IPS-15b (cell line): ENCODE data around the gene NRP1.
"Not testable (repeated sequence)": the region's sequence is repeated elsewhere in the genome, so short reads cannot be mapped to it uniquely, and the experiment has no call there.

Source experiments
- H3K27me3 ChIP-seq: one replicate; pipeline ENCODE4 v1.6.1; 2013; ENCODE audit warnings: low read length; ENCODE audit not compliant: control insufficient read depth, insufficient read depth
- H3K36me3 ChIP-seq: one replicate; pipeline ENCODE4 v1.6.1; 2013; ENCODE audit warnings: low read length; ENCODE audit not compliant: control insufficient read depth, insufficient read depth
- H3K4me1 ChIP-seq: one replicate; pipeline ENCODE4 v1.6.1; 2013; ENCODE audit warnings: mild to moderate bottlenecking, low read length; ENCODE audit not compliant: control insufficient read depth, insufficient read depth
- H3K4me3 ChIP-seq: one replicate; pipeline ENCODE4 v1.5.1; 2013; ENCODE audit warnings: low read depth, low read length
- H3K9ac ChIP-seq: one replicate; pipeline ENCODE4 v1.6.1; 2013; ENCODE audit warnings: low read depth, mild to moderate bottlenecking, low read length
- H3K9me3 ChIP-seq: one replicate; pipeline ENCODE4 v1.6.1; 2013; ENCODE audit warnings: mild to moderate bottlenecking, low read length; ENCODE audit not compliant: control insufficient read depth, insufficient read depth

Gene NRP1

DNA sequence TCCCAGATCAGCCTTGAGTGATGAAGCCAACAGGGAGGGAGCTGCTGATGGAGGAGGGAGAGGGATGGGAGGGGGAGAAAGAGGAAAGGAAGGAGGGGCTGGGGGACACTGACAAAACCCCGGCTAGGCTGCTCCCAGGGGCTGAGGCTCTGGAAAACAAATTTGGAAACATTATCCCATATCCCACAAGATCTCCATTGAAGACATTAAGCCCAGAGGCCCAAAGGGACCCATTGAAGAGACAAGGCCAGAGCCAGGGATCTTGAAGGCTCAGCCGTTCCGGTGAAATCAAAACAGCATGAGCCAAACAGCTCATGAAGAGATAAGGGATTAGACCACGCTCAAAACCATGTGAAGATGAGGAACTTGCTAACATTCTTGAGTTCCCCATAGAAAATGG lies 192.2 kb downstream of the NRP1 start:
- Histone ChIP-seq H3K9me3 (no peaks in the 10 kb centered on the region), H3K9ac (no peak overlapping the region), H3K36me3 (no peaks in the 10 kb centered on the region), H3K4me3 (no peak overlapping the region), H3K4me1 (no peaks in the 10 kb centered on the region), H3K27me3 (no peaks in the 10 kb centered on the region)

DNA sequence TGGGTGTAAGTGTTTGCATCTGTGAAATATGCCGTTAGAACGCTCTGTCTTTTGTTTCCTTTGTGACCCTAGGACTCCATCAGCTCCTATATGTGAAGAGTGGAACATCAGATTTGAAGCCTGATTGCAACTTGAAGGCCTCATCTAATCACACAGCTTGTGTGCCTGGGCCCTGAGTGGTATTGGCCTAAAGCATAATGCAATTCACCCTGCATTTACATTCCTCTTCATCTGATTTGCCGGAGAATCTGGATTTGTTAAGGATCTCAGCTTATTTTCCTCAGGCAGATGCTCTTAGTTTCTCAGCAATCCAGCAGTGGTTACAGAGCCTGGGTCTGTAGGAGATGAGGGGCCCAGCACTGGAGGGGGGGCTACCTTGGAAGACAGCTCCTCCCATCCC lies 193.2 kb downstream of the NRP1 start:
- no peak overlapping the region for H3K9ac ChIP-seq
- H3K9me3 ChIP-seq, result no peaks in the 10 kb centered on the region
- no peak overlapping the region for H3K4me3 ChIP-seq
- H3K4me1 ChIP-seq, result no peaks in the 10 kb centered on the region
- H3K36me3 ChIP-seq, result no peaks in the 10 kb centered on the region
- H3K27me3 ChIP-seq, result no peaks in the 10 kb centered on the region

- H3K27me3 ChIP-seq, result no peaks in the 10 kb centered on the region
- H3K9ac ChIP-seq, result no peak overlapping the region
- H3K4me3 ChIP-seq, result no peak overlapping the region
Observed at GRCh38 chr10:33139181-33139646, 195.3 kb downstream of the NRP1 start.

DNA sequence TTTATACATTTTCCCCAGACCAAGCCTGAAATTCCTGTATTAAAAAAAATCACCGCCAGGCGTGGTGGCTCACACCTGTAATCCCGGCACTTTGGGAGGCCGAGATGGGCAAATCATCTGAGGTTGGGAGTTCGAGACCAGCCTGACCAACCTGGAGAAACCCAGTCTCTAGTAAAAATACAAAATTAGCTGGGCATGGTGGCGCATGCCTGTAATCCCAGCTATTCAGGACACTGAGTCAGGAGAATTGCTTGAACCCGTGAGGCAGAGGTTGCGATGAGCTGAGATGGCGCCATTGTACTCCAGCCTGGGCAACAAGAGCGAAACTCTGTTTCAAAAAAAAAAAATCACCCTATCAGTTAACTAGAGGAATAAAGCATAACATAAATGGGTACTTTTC lies 195.8 kb downstream of the NRP1 start:
- H3K4me1 ChIP-seq, H3K9ac ChIP-seq, H3K4me3 ChIP-seq, H3K9me3 ChIP-seq, H3K27me3 ChIP-seq, H3K36me3 ChIP-seq: not testable (repeated sequence)

More at GRCh38 chr10:33139181-33139646, 195.3 kb downstream of the NRP1 start:
- Histone ChIP-seq H3K36me3 (no peaks in the 10 kb centered on the region), H3K4me1 (no peaks in the 10 kb centered on the region), H3K9me3 (no peaks in the 10 kb centered on the region)

GRCh38 chr10:33137356-33138005 lies 197.0 kb downstream of the NRP1 start:
- no peaks in the 10 kb centered on the region for H3K27me3 ChIP-seq

DNA sequence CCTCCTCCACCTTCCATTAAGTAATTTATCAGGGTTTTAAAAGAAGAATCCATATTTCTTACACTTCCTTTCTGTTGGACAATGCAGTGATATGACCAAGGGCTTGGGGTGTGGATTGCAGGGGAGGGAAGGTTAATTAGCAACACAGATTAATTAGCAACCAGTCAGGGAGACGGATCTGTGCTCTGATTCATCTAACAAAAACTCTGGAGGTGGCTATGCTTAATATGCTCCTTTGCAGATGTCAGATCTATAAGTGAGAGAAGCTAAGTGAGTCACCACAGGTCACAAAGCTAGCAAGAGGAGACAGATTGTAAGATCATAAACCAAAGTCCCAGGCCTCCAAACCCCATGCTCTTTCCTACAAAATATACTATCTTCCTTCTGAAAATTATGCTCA lies 197.7 kb downstream of the NRP1 start:
- Histone ChIP-seq H3K4me3 (no peak overlapping the region), H3K9me3 (no peaks in the 10 kb centered on the region), H3K9ac (no peak overlapping the region), H3K27me3 (no peaks in the 10 kb centered on the region), H3K36me3 (no peaks in the 10 kb centered on the region), H3K4me1 (no peaks in the 10 kb centered on the region)

More at GRCh38 chr10:33137356-33138005, 197.0 kb downstream of the NRP1 start:
- Histone ChIP-seq H3K4me3 (no peak overlapping the region), H3K9ac (no peak overlapping the region), H3K36me3 (no peaks in the 10 kb centered on the region), H3K9me3 (no peaks in the 10 kb centered on the region), H3K4me1 (no peaks in the 10 kb centered on the region)

DNA sequence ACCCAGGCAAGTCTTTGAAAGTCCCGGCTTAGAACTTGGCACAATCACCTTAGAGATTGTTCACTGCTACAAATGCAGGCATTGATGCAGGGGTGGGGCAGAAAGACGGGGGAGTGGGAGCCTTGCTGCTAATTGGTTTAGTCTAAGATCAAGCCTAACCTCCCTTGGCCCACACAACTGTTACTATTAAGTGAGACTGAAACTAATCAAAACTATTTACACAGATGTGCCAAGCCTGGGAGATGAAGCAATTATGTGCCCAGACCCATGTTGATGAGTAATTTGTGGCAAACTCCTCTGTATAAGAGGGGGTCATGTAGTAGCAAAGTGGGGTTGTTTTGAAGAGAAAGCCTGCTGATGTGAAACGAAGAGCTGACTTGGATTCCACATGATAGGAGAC lies 198.2 kb downstream of the NRP1 start:
- Histone ChIP-seq H3K9me3 (no peaks in the 10 kb centered on the region), H3K36me3 (no peaks in the 10 kb centered on the region), H3K9ac (no peak overlapping the region), H3K27me3 (no peaks in the 10 kb centered on the region), H3K4me3 (no peak overlapping the region), H3K4me1 (no peaks in the 10 kb centered on the region)

- H3K9ac ChIP-seq, result no peak overlapping the region
- H3K36me3 ChIP-seq, result no peaks in the 10 kb centered on the region
- no peaks in the 10 kb centered on the region for H3K9me3 ChIP-seq
- H3K27me3 ChIP-seq, result no peaks in the 10 kb centered on the region
- H3K4me1 ChIP-seq, result no peaks in the 10 kb centered on the region
- no peak overlapping the region for H3K4me3 ChIP-seq
Observed at GRCh38 chr10:33134011-33134751, 200.3 kb downstream of the NRP1 start.

GRCh38 chr10:33133557-33133956 lies 200.9 kb downstream of the NRP1 start:
- Histone ChIP-seq H3K9me3 (no peaks in the 10 kb centered on the region), H3K36me3 (no peaks in the 10 kb centered on the region)

DNA sequence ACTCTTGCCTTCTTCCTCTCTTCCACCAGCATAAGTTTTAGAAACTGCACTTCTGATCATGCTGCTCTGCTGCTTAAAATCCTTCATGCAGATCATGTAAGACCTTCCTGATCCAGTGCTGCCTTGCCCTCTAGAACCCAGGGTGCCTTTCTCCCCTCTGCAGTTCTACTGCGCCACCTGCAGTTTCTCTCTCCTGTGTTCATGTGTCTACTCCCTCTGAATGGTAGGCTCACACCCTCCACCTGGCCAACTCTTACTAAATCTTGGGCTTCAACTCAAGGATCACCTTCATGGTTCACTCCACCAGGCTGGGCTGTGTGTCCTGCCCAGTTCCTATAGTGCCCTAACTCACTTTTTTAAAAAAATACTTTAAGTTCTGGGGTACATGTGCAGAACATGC lies 201.8 kb downstream of the NRP1 start:
- no peaks in the 10 kb centered on the region for H3K9me3 ChIP-seq
- H3K27me3 ChIP-seq, result no peaks in the 10 kb centered on the region
- H3K4me3 ChIP-seq, result no peak overlapping the region
- H3K36me3 ChIP-seq, result no peaks in the 10 kb centered on the region
- H3K4me1 ChIP-seq, result no peaks in the 10 kb centered on the region
- H3K9ac ChIP-seq, result no peak overlapping the region

More at GRCh38 chr10:33133557-33133956, 200.9 kb downstream of the NRP1 start:
- Histone ChIP-seq H3K27me3 (no peaks in the 10 kb centered on the region), H3K9ac (no peak overlapping the region), H3K4me3 (no peak overlapping the region), H3K4me1 (no peaks in the 10 kb centered on the region)

GRCh38 chr10:33129996-33130386 lies 204.5 kb downstream of the NRP1 start:
- no peak overlapping the region for H3K9ac ChIP-seq
- H3K4me1 ChIP-seq, result no peaks in the 10 kb centered on the region
- H3K27me3 ChIP-seq, result no peaks in the 10 kb centered on the region

More at GRCh38 chr10:33129996-33130386, 204.5 kb downstream of the NRP1 start:
- Histone ChIP-seq H3K36me3 (no peaks in the 10 kb centered on the region), H3K4me3 (no peak overlapping the region), H3K9me3 (no peaks in the 10 kb centered on the region)
